GM19455 (cell line): ENCODE results near the gene PGGHG.
"Not testable (repeated sequence)": the region's sequence is repeated elsewhere in the genome, so short reads cannot be mapped to it uniquely, and the experiment has no call there.

Experiments used
- ATAC-seq: cut with Tn5 transposase; IDR thresholded peaks from one replicate; pipeline ENCODE4 v1.9.1; 2021; ENCODE audit not compliant: unreplicated experiment

Gene PGGHG

DNA sequence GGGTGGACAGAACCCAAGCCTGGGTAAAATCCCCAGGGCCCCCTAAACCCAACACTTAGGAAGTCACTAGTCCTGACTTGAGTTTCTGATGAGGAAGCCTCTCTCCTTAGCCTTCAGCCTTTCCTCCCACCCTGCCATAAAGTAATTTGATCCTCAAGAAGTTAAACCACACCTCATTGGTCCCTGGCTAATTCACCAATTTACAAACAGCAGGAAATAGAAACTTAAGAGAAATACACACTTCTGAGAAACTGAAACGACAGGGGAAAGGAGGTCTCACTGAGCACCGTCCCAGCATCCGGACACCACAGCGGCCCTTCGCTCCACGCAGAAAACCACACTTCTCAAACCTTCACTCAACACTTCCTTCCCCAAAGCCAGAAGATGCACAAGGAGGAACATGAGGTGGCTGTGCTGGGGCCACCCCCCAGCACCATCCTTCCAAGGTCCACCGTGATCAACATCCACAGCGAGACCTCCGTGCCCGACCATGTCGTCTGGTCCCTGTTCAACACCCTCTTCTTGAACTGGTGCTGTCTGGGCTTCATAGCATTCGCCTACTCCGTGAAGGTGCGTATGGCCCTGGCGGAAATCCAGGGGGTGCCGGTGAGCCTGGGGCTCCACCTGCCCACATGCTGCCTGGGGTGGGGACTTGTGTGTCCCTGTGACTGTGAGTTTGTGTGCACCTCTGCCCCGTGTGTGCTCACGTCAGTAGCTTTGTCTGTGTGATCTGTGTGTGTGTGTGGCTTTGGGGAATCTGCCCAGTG lies 25.0 kb downstream of the PGGHG start, which contains the start of gene IFITM1:
IFITM1 (plus strand) TSS at position 254 of the 767 bp plus-strand sequence; CDS start at position 385, 131 bp downstream.
- ATAC-seq, result no peak

DNA sequence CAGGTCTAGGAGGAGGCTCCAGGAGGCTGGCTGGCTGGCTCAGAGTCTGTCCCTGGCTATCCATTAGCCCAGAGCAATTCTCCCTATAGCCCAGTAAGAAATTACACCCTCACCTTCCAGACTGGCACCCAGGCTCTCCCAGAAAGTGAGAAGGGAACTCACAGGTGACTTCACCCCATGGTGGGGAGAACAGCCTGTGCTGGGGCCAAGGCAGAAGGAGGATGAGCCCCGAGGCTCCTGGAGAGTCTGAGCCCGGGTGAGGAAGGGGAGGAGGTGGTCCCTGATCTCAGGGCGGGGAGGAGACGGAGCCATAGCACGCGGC lies 25.6 kb downstream of the PGGHG start:
- ATAC-seq, result not testable (repeated sequence)

DNA sequence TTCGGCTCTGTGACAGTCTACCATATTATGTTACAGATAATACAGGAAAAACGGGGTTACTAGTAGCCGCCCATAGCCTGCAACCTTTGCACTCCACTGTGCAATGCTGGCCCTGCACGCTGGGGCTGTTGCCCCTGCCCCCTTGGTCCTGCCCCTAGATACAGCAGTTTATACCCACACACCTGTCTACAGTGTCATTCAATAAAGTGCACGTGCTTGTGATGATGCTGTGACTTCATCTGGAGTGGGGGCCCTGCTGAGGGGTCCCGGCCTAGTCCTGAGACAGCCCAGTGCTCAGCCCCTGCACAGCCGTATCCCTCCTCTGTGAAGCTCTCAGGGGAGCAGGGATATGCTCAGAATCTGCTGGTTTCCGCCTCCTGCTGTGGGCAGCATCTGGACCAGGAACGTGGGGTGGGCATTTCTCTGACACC lies 26.1 kb downstream of the PGGHG start:
- ATAC-seq, result no peak

DNA sequence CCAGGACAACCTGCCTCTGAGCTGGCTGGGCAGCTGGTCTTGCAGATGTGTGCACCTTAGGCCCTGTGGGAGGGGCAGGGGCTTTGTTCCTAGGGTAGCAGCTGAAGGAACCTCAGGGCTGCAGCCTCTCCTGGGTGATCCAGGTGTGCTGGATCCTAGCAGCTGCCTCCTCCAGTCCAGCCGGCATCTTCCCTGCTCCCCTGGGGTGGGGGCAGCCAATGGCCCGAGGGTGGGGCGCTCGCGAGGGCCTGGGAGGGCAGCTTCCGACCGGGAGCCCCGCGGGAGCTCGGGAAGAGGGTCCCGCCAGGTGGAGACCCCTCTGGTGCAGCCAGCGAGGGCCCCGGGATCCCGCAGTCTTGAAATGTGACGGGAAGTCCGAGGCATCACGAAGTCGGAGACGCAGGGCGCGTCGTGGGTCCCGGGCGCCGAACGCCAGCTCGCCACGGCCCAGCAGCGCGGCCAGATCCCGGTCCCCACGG lies 26.6 kb downstream of the PGGHG start:
- ATAC-seq, result no peak

DNA sequence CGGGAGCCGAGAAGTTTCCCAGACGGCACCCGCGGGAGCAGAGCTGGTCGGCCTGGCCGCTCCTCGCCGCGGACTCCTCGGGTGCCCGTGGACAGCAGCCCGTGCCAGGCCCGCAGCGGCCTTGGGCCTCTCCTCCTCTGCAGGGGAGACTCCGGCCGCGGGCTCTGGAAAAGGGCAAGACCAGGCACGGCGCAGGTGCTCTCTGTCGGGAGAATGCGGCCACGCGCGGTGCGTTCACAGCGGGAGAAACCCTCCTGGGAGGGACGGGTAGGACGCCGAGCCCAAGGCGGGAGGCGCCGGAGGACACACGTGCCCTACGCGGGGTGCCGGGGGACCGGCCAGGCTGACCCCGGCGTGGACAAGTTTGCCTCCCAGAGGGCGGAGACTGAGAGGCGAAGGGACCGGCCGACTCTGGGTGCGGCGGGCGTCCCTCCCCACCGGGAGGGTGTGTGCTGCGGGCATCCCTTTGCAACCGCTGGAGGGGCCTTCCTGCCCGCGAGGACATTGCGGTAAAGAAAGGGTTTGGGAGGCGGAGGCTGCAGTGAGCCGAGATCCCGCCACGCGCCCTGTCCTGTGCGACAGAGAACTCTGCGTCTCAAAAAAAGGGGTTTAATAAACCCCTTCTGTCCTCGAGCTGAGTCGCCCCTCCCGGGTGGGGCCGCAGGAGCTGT lies 27.2 kb downstream of the PGGHG start:
- no peak for ATAC-seq

DNA sequence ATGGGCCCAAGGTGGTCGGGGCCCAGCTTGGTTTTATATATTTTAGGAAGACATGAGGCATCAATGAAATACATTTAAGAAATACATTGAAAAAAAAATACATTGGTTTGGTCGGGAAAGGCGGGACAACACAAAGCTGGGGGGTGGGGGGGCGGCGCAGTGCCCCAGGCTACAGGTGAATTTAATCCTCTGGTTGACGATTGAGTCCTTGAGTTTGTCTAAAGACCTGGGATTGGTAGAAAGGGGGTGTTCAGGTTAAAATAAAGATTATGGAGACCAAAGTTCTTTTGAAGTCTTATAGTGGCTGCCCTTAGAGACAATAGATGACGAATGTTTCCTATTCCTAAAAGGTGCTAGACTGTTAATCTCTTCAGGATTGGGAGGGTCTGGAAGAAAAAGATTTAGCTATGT lies 28.0 kb downstream of the PGGHG start:
- no peak for ATAC-seq

DNA sequence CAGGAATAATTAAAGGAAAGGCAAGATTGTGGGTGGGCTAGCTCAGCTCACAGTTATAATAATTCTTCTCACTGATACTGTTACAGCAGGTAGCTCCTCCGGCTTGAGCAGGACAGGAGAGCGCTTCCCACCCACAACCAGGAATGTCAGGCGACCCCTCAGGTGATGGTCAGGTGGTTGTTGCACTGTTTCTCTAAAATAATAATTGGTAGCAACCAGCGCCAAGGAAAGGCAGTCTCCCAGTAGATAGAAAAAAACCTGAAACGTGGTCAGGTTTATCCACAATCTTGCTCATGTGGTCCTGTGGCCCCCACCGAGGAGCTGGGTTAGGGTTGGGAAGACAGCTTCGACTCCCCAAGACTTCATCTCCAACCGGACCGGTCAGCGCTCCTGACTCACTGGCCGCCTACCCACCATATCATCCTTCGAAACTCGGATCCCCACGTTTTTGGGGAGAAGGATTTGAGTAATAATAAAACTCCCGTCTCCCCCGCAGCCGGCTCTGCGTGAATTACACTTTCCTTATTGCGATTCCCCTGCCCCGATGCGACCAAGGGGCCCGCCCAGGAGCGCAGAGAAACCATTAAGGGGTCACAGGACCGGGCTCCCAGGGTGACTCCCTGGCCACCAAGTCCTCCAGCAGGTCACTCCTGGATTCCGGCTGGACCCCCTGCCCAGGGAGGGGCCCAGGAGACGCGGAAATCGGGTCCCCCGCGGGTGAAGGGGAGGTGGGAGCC lies 28.9 kb downstream of the PGGHG start:
- not testable (repeated sequence) for ATAC-seq

DNA sequence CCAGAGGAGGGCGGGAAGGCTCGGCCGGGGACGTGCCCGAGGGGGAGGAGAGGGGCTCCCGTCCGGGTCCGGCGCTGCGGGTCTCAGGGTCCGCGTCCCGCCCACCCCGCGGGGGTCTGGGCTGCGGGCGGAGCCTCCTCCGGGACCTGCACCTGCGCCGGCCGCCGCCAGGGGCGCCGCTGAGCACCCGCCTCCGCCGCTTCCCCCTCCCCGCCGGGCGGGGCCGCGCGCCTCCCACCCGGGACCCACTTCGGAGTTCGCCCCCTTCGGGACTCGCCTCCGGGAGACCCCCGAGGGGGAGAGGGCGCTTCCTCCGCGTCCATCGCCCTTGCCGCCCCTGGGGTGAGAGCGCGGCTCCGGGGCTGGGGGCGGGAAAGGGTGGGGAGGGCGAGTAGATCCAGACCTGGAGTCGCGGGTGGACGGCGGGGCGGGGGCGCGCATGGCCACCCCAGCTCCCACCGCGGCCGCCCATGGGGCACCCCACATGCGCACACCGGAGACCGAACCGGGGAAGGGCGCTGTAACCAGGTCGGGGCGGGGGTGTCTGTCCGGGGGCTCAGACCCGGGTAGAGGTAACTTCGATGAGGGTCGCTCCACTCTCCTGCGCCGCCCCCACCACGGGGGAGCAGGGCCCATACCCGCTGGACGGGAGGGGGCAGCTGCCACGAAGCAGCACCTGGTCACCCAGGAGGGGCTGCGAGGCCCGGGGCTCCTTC lies 29.6 kb downstream of the PGGHG start:
- not testable (repeated sequence) for ATAC-seq

DNA sequence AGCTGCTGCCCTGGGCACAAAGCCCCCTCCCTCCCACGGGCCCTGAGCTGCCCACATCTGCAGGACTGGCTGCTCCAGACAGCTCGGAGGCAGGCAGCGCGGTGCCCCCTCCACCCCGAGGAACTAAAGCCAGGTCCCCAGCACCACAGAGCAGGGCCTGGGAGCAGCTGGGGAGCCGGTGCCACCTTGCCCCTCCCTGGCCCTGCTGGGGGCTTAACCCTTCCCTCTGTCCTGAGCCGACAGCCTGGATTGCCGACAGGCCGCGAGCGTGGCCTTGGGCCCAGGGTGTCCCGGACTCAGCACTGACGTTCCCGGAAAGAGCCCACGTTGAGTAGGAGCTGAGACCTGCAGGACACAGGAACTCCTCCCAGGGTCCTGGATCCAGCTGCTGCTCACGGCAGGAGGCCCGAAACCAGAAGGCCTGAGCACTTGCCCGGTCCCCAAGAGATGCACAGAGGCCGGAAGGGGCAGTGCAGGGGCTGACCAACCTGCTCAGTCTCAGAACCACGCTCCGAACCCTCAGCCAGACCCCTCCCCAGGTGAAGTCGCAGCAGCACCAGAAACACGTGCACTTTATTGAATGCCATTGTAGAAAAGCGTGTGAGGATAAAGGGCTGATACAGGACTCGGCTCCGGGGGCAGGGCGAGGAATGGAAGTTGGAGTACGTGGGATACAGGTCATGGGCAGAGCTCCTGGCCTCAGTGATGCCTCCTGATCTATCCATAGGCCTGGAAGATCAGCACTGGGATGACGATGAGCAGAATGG lies 30.4 kb downstream of the PGGHG start:
- not testable (repeated sequence) for ATAC-seq

DNA sequence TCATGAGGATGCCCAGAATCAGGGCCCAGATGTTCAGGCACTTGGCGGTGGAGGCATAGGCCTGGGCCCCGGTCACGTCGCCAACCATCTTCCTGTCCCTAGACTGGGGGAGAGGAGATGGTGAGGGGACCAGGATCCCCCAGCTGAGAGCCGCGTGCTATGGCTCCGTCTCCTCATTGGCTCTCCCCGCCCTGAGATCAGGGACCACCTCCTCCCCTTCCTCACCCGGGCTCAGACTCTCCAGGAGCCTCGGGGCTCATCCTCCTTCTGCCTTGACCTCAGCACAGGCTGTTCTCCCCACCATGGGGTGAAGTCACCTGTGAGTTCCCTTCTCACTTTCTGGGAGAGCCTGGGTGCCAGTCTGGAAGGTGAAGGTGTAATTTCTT lies 31.0 kb downstream of the PGGHG start:
- ATAC-seq, result not testable (repeated sequence)

DNA sequence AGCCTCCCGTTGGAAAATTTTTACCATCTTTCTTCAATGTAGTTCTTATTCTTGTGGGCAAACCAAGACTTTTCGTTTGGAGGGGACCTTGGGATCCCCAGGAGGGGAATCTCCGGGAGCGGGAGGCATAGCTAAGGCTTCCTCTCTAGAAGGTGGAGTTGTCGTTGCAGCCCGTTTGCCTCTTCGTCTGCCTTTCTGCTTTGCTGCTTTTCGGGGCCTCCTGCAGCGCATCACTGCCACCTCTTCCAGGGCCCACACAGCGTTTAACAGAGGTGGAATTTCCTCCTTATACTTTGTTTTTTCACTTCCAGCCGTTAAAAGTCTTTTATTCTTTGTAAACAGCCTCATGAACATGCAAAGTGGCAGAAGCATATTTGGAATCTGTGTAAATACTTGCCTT lies 35.2 kb downstream of the PGGHG start:
- no peak for ATAC-seq

DNA sequence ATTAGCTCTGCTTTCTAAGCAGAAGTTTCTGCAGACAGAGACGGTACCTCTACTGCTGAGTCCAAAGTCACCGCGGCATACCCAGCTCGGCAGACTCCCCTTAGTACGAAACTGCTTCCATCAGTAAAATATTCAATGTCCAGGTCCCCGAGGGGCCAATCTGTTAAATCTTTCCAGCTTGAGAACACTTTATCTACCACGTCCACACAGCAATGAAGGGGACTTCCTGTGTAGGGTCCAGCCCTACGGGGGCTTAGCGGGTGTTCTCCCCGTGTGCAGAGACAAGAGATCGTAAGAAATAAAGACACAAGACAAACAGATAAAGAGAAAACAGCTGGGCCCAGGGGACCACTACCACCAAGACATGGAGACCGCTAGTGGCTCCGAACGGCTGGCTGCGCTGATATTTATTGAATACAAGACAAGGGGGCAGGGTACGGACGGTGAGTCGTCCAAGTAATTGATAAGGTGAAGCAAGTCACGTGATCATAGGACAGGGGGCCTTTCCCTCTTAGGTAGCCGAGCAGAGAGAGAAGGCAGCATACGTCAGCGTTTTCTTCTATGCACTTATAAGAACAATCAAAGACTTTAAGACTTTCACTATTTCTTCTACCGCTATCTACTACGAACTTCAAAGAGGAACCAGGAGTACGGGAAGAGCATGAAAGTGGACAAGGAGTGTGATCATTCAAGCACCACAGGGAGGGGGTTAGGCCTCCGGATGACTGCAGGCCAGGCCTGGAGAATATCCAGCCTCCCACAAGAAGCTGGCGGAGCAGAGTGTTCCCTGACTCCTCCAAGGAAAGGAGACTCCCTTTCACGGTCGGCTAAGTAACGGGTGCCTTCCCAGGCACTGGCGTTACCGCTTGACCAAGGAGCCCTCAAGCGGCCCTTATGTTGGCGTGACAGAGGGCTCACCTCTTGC lies 35.9 kb downstream of the PGGHG start:
- ATAC-seq, result not testable (repeated sequence)

DNA sequence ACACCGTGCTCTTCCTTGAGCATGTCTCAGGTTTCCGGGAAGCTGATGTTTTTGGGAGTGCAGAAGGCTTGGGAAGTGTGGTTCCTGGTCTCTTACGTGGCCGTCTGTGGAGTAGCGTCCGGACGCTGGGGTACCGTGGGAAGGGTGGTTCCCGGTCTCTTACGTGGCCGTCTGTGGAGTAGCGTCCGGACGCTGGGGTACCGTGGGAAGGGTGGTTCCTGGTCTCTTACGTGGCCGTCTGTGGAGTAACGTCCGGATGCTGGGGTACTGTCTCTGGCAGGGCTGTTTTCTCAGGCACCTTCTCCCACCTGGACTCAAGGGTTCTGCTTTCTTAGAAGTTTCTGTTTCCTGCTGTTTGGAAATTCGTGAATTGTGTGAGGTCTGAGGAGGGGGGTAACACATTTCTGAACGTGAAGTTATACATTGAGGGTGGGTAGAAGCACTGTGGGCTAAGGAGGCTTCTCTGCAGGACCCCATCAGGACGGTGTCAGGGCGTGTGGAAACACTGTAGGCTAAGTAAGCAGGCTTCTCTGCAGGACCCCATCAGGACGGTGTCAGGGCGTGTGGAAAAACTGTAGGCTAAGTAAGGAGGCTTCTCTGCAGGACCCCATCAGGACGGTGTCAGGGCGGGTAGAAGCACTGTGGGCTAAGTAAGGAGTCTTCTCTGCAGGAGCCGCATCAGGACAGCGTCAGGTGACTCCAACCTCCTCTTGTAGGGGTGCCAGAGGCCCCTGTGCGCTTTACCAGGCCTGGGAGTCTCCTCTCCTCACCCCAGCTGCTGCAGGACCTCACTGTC lies 37.1 kb downstream of the PGGHG start:
- no peak for ATAC-seq

DNA sequence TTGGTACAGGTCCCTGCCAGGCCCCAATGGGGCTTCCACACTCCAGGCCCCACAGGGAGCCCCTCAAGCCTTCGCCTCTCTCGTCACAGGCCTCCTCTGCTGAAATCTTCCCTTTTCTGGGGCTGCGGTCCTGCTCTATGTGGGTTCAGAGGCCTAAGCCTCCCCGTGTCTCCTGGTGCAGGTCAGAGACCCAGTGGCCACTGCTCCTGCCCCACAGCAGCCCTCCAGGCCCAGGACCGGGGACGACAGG lies 37.6 kb downstream of the PGGHG start:
- ATAC-seq, result no peak

DNA sequence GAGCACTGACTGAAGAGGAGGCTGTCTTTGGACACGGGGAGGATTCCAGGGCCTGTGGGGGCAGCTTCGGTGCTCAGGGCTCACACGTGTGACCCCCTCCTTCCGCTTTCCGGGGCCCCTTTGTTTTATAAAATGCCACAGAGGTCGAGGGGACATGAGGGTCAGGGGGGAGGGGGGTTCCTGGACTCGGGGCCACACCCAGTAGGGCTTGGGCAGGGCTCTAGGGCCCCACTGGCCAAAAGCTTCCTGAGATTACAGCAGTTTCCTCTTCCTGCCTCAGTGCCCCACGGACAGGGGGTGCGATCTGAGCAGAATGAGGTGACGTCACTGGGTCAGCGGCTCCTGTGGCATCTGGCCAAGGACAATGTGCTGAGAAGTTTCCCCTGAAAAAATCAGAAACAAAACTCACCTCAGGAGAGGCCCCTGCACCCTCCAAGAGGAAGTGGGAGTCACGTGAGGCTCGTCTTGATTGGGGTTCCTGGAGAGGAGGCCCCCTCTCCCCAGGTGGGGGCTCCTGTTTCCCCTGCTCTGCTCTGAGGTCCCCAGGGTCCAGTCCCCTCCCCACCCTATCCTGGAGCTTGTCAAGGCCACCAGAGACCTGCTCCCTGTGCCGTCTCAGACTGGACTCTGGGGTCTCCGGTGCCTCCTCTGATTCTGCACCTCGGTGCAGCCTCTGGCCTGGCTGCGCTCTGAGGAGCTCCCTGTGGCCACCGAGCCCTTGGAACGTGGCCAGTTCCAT lies 38.1 kb downstream of the PGGHG start:
- ATAC-seq, result no peak

DNA sequence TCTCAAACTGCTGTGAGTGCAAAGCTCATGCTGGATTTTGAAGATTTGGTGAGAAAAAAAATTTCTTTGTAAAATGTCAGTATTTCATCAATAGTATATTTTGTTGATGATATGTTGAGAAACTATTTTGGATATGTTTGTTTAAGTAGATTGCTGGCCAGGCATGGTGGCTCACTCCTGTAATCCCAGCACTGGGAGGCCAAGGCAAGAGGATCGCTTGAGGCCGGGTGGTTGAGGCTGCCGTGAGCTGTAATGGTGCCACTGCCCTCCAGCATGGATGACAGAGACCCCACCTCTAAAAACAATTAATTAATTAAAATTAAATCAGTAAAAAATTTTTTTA lies 38.6 kb downstream of the PGGHG start:
- no peak for ATAC-seq

DNA sequence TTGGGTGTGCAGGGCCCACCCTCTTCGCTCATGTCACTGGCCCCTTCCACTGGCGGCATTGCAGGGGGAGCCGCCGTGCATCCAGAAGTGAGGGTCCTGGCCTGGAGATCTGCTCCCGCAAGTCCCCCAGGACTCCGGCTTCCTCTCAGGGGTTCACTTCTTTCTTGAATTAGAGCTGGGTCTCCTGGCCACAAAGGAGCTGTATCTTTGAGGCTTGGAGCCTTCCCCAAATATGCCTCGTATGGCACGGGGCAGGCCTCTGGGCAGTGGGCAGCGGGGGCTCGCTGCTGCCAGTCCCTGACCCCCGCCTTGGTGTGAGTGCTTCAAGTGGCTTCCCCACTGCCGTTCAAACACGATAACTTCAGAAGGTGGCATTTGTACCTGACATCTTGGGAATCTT lies 39.1 kb downstream of the PGGHG start:
- no peak for ATAC-seq

DNA sequence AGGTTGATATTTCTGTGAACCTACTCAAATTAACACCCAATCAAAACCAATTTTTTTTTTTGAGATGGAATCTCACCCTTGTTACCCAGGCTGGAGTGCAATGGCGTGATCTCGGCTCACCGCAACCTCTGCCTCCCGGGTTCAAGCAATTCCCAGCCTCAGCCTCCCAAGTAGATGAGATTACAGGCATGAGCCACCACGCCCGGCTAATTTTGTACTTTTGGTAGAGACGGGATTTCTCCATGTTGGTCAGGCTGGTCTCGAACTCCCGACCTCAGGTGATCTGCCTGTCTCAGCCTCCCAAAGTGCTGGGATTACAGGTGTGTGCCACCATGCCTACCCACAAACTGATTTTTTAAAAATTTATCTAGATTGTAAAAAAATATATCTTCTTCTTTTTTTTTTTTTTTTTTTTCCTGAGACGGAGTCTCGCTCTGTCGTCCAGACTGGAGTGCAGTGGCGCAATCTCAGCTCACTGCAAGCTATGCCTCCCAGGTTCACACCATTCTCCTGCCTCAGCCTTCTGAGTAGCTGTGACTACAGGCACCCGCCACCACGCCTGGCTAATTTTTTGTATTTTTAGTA lies 39.7 kb downstream of the PGGHG start:
- ATAC-seq, result not testable (repeated sequence)
